Calu3 (cell line): ENCODE measurements around the gene NPR3. TPM values are rescaled to one million over a fixed set of nuclear protein-coding genes. Genes with fewer than 3 reads are reported as not detected.

Experiments used
- BruUV-seq: library from RNA; stranded (reverse); fragments of 400-500 nt; replicated peaks from 2 replicates; lab custom pipeline; 2021; lab: Mats Ljungman, UMichigan
- CTCF ChIA-PET: fragments of 300-600 bp; sonication (Branson Sonifier 250); formaldehyde crosslinking; loops from one replicate; lab custom pipeline; 2022; ENCODE audit warnings: antibody characterized with exemption; lab: Charles Lee
- DNase-seq: peaks from one replicate; pipeline ENCODE4 v3.0.0; 2022
- H3K27ac Mint-ChIP-seq: one replicate; pipeline ENCODE4 v1.8.0; 2022; ENCODE audit warnings: mixed read lengths; ENCODE audit not compliant: unreplicated experiment
- H3K27me3 Mint-ChIP-seq: one replicate; pipeline ENCODE4 v1.8.0; 2022; ENCODE audit warnings: mixed read lengths; ENCODE audit not compliant: unreplicated experiment
- H3K36me3 Mint-ChIP-seq: one replicate; pipeline ENCODE4 v1.8.0; 2022; ENCODE audit warnings: mild to moderate bottlenecking, moderate library complexity, mixed read lengths; ENCODE audit not compliant: insufficient read depth, unreplicated experiment
- H3K4me1 Mint-ChIP-seq: one replicate; pipeline ENCODE4 v1.8.0; 2022; ENCODE audit warnings: mild to moderate bottlenecking, low read depth, mixed read lengths; ENCODE audit not compliant: unreplicated experiment
- H3K4me3 Mint-ChIP-seq: one replicate; pipeline ENCODE4 v1.8.0; 2022; ENCODE audit warnings: mild to moderate bottlenecking, low read depth, moderate library complexity, mixed read lengths; ENCODE audit not compliant: unreplicated experiment
- H3K9me3 Mint-ChIP-seq: one replicate; pipeline ENCODE4 v1.8.0; 2022; ENCODE audit warnings: low read depth, mixed read lengths; ENCODE audit not compliant: unreplicated experiment
- intact Hi-C: fragments of 100-400 bp; cut with micrococcal nuclease; formaldehyde crosslinking; loops from one replicate; pipeline ENCODE4 v1.10.0; 2022; ENCODE audit not compliant: unreplicated experiment
- total RNA-seq: library from RNA; stranded (reverse); gene quantifications from 2 replicates; pipeline ENCODE4 v1.2.3, GENCODE V29; 2022
- TF ChIP-seq, protein P1 (sequence below): fragments of 200-600 bp; IDR thresholded peaks from one replicate; pipeline ENCODE4 v1.8.0; 2022; ENCODE audit warnings: antibody characterized with exemption; ENCODE audit not compliant: unreplicated experiment

Gene NPR3
- total RNA-seq, 1 experiment from 2014 or later = 0.19 TPM

DNA sequence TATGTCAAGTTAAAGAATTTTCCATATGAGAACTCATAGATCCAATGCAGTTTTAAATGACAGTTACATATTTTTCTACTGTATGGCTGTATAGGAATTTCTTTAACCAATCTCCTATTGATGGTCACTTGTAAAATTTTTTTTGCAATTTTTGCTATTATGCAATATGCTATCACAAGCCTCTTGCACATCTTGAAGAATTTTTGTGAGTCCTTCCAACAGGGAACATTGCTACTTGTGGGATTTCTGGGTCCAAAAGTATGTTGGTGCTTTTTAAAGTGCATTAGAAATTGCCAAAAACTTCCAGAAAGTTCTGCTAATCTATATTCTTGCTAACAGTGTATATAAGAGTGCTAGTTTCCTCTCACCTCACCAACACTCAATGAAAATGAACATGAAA lies 65.1 kb downstream of the NPR3 start:
- TF ChIP-seq, protein P1, sequence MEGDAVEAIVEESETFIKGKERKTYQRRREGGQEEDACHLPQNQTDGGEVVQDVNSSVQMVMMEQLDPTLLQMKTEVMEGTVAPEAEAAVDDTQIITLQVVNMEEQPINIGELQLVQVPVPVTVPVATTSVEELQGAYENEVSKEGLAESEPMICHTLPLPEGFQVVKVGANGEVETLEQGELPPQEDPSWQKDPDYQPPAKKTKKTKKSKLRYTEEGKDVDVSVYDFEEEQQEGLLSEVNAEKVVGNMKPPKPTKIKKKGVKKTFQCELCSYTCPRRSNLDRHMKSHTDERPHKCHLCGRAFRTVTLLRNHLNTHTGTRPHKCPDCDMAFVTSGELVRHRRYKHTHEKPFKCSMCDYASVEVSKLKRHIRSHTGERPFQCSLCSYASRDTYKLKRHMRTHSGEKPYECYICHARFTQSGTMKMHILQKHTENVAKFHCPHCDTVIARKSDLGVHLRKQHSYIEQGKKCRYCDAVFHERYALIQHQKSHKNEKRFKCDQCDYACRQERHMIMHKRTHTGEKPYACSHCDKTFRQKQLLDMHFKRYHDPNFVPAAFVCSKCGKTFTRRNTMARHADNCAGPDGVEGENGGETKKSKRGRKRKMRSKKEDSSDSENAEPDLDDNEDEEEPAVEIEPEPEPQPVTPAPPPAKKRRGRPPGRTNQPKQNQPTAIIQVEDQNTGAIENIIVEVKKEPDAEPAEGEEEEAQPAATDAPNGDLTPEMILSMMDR = no peak

DNA sequence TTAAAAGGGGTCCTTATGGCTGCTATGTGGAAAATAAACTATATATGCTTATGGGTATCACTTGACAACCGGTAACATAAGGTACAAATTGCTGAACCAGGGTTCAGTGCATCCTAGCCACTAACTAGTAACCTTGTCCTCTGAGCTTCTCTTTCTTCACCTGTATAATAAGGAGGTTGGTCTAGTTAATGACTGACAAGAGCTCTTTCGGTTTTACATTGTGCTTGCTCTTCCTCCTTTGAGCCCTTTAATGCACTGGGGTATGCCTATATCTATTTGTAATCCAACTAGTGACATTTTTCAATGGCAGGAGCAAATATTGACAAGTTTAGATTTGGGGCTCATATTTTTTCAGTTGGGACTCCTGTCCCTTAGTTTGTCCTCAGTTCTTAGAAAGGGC lies 66.1 kb downstream of the NPR3 start:
- no TSS peak for BruUV-seq
- CTCF ChIA-PET = no interaction called here
- no peak overlapping the region for H3K27ac Mint-ChIP-seq
- no peak for DNase-seq
- peaks cover 9% of the 10 kb centered on the region for H3K27me3 Mint-ChIP-seq
- TF ChIP-seq, protein P1 = no peak
- peaks cover 4% of the 10 kb centered on the region for H3K9me3 Mint-ChIP-seq
- H3K36me3 Mint-ChIP-seq = no peaks in the 10 kb centered on the region
- H3K4me3 Mint-ChIP-seq = no peak overlapping the region
- intact Hi-C loops = no loop called here
- H3K4me1 Mint-ChIP-seq = no peaks in the 10 kb centered on the region

More for the DNA sequence above, 65.1 kb downstream of the NPR3 start:
- DNase-seq = no peak
- H3K27ac Mint-ChIP-seq = no peak overlapping the region
- H3K9me3 Mint-ChIP-seq = peaks cover 4% of the 10 kb centered on the region
- H3K36me3 Mint-ChIP-seq = no peaks in the 10 kb centered on the region
- intact Hi-C loops = no loop called here
- H3K4me3 Mint-ChIP-seq = no peak overlapping the region
- BruUV-seq = no TSS peak
- CTCF ChIA-PET = no interaction called here
- H3K4me1 Mint-ChIP-seq = no peaks in the 10 kb centered on the region
- H3K27me3 Mint-ChIP-seq = peaks cover 9% of the 10 kb centered on the region

DNA sequence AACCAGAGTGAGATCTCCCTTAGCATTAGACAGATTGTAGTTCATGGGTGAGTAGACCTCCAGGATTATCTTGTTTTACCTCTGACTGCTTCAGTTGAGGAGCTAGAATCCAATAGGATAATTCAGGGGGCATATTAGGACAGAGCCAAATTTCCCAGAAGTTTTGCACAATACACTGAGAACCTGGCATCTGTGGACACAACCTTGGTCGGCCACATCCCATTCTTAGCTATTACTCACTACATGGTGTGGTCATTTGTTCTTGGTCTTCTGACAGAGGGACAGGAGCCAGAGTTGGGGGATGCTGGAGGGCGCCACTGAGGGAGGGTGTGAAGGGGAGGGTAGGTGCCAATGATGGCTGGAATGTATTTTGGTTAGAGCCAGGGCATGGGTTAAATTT lies 66.6 kb downstream of the NPR3 start:
- BruUV-seq = no TSS peak
- no peak for DNase-seq
- TF ChIP-seq, protein P1 = no peak
- CTCF ChIA-PET = no interaction called here
- no peak overlapping the region for H3K4me3 Mint-ChIP-seq
- no peaks in the 10 kb centered on the region for H3K36me3 Mint-ChIP-seq
- peaks cover 12% of the 10 kb centered on the region for H3K27me3 Mint-ChIP-seq
- intact Hi-C loops = no loop called here
- no peak overlapping the region for H3K27ac Mint-ChIP-seq
- no peaks in the 10 kb centered on the region for H3K4me1 Mint-ChIP-seq
- H3K9me3 Mint-ChIP-seq = peaks cover 4% of the 10 kb centered on the region

DNA sequence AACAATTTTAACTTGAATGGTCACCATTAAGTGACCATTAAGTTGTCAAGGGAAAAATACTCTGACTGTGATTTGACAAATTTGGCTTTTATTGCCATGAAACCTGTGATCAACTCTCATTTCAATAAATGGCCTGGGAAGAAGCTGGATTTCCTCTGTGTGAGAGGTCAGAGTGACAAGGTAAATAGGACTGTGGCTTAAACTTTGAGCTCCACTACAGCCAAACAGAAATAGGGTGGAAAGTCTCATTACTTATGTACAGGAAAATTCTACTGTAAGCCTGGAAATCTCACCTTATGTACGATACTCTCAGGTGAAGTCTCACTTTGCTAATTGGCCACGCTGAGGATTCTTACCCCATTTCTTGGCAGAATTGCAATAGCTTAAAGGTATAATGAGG lies 67.3 kb downstream of the NPR3 start:
- Mint-ChIP-seq H3K27ac (no peak overlapping the region), H3K36me3 (no peaks in the 10 kb centered on the region), H3K27me3 (peaks cover 19% of the 10 kb centered on the region), H3K4me3 (no peak overlapping the region), H3K9me3 (peaks cover 4% of the 10 kb centered on the region), H3K4me1 (no peaks in the 10 kb centered on the region)
- TF ChIP-seq, protein P1 = no peak
- no TSS peak for BruUV-seq
- CTCF ChIA-PET = no interaction called here
- intact Hi-C loops = no loop called here
- no peak for DNase-seq
